GM12865 (cell line): ENCODE results near the gene IGFLR1.

ENCODE experiments used
- DNase-seq: peaks from one replicate; pipeline ENCODE4 v3.0.0; 2010; ENCODE audit warnings: low read depth
- H3K4me3 ChIP-seq: 2 replicates; pipeline ENCODE4 v1.5.1; 2011; ENCODE audit warnings: mild to moderate bottlenecking, low read depth, low read length, control low read depth
- TF ChIP-seq, protein P1 (sequence below): IDR thresholded peaks from 2 replicates; pipeline ENCODE4 v1.5.1; 2011; ENCODE audit warnings: low read length, control low read depth, low read depth, inconsistent platforms; ENCODE audit not compliant: insufficient read depth; ENCODE audit errors: missing control alignments

IGFLR1 gene

DNA sequence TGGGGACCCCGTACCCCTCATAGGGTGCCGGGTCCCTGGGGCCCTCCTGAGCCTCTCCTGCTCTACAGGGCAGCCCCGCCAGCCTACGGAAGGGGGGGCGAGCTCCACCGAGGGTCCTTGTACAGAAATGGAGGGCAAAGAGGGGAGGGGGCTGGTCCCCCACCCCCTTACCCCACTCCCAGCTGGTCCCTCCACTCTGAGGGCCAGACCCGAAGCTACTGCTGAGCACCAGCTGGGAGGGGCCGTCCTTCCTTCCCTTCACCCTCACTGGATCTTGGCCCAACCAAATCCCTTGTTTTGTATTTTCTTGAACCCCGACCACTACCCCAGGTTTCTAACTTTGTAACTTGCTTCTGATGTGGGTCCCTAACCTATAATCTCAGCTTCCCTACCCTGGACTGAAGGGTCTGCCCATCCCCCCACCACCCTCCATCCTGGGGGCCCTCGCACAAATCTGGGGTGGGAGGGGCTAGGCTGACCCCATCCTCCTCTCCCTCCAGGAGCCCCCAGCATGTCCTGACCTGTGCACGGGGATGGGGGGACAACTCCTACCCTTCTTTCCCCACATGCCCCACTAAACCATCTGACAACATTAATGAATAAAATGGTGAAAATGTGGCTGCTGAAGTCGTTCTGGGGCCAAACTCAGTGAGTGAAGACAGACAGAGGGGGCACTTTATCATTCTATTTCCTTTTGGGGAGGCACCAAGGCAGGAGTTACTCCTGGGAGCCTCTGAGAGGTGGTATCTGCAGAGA is 46.1 kb upstream of the IGFLR1 start:
- no peak overlapping the region for H3K4me3 ChIP-seq
- DNase-seq, result no peak
- TF ChIP-seq, protein P1, sequence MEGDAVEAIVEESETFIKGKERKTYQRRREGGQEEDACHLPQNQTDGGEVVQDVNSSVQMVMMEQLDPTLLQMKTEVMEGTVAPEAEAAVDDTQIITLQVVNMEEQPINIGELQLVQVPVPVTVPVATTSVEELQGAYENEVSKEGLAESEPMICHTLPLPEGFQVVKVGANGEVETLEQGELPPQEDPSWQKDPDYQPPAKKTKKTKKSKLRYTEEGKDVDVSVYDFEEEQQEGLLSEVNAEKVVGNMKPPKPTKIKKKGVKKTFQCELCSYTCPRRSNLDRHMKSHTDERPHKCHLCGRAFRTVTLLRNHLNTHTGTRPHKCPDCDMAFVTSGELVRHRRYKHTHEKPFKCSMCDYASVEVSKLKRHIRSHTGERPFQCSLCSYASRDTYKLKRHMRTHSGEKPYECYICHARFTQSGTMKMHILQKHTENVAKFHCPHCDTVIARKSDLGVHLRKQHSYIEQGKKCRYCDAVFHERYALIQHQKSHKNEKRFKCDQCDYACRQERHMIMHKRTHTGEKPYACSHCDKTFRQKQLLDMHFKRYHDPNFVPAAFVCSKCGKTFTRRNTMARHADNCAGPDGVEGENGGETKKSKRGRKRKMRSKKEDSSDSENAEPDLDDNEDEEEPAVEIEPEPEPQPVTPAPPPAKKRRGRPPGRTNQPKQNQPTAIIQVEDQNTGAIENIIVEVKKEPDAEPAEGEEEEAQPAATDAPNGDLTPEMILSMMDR, result no peak

DNA sequence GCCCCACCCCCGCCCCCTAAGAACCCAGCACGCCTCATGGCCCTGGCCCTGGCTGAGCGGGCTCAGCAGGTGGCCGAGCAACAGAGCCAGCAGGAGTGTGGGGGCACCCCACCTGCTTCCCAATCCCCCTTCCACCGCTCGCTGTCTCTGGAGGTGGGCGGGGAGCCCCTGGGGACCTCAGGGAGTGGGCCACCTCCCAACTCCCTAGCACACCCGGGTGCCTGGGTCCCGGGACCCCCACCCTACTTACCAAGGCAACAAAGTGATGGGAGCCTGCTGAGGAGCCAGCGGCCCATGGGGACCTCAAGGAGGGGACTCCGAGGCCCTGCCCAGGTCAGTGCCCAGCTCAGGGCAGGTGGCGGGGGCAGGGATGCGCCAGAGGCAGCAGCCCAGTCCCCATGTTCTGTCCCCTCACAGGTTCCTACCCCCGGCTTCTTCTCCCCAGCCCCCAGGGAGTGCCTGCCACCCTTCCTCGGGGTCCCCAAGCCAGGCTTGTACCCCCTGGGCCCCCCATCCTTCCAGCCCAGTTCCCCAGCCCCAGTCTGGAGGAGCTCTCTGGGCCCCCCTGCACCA is 45.1 kb upstream of the IGFLR1 start:
- TF ChIP-seq, protein P1, result no peak

GRCh38 chr19:35786299-35787160 is 44.3 kb upstream of the IGFLR1 start:
- no peak overlapping the region for H3K4me3 ChIP-seq
- DNase-seq, result no peak
- TF ChIP-seq, protein P1, result no peak

More for the DNA sequence above, 45.1 kb upstream of the IGFLR1 start:
- no peak overlapping the region for H3K4me3 ChIP-seq
- DNase-seq, result no peak

DNA sequence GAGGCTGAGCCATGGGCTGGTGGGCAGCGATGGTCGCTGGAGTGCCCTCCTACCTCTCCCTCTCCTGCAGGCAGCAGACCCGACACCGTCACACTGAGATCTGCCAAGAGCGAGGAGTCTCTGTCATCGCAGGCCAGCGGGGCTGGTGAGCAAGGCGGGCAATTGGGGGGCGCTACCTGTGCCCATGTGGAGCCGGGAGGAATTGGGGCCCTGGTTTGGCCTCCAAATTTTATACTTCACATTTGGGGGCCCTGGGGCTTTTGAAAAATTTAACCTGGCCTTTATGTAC is 43.0 kb upstream of the IGFLR1 start:
- H3K4me3 ChIP-seq, result no peak overlapping the region
- TF ChIP-seq, protein P1, result no peak
- DNase-seq, result no peak

DNA sequence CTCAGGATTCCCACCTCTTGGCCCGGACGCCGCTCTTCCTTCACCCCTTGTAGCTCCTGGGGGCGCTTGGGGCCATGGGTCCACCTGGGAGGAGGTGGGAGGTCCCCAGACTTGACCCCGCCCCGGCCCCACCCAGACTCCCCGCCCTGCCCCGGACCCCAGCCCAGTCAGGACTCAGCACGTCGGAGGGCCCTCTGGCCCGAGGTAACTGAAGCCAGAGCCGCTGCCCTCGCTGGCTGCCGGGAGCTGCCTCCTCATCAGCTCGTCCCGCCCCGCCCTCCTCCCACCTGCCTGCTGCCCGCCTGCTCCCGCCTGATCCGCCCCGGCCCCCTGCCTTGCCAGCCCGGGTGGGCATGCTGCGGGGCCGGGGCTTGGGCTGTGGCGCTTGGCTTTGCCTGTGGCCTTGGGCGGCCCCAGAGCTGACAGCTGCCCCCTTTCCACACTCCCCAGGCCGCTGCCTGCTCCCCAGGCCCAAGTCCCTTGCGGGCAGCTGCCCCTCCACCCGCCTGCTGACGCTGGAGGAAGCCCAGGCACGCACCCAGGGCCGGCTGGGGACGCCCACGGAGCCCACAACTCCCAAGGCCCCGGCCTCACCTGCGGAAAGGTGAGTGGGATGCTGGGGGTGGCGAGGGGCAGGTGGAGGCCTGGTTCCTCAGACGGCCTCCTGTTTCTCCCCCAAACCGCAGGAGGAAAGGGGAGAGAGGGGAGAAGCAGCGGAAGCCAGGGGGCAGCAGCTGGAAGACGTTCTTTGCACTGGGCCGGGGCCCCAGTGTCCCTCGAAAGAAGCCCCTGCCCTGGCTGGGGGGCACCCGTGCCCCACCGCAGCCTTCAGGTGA is 42.5 kb upstream of the IGFLR1 start:
- no peak overlapping the region for H3K4me3 ChIP-seq

More for the DNA sequence above, 42.5 kb upstream of the IGFLR1 start:
- no peak for DNase-seq
- TF ChIP-seq, protein P1, result no peak
